LNCaP clone FGC (cell line): Measurements from ENCODE around the gene FOXP2.

Experiments
- DNase-seq: peaks from one replicate; pipeline ENCODE4 v3.0.0-alpha.2; 2011; ENCODE audit warnings: low read depth
- H3K4me3 ChIP-seq: 2 replicates; pipeline ENCODE4 v1.5.1; 2011; ENCODE audit warnings: mild to moderate bottlenecking, low read depth, low read length, control low read depth
- TF ChIP-seq, protein P1 (sequence below): IDR thresholded peaks from 2 replicates; pipeline ENCODE4 v1.5.1; 2012; ENCODE audit warnings: mild to moderate bottlenecking; ENCODE audit not compliant: control insufficient read depth, insufficient read depth; ENCODE audit errors: extremely low read depth

Gene FOXP2

DNA sequence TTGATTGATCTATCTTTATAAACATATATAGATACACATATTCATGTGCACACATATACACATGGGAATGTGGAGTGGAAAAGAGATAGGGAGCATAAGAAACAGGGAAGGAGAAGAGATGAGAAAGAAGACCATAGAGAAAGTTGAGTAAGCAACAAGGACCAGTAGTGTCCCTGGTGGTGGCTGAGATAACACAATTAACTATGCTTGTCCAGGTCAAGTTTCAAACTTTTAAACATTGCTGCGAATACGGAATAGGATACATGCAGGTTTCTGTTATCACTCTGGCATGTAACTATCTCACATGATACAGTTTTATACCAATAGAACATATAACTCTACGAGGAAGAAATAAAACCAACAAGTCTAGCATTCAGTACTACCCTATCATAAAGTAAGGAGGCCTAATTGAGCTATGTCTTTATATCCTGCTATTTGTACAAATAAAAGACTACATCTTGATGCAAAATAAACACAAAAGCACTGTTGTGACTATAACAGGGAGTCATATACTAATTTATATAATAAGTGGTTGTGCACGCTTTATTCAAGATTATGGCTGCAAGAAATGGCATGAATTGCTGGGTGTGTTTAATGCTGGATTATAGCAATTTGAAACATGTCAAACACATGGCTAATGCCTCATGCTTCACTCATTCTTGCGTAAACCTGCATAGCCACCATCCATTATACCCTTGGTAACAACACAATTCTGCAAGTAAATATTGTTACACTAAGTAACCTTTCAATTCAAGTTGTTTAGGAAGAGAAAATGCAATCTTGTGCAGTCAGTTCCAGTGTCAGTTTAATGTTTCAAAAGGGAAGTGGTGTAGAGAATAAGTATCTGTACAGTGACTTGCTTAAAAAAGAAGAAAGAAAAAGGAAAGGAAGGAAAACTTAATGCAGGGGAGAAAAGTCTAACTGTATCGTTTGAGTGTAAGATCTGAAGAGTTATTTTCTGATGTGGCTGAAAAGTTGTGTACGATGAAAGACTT lies 8.2 kb downstream of the FOXP2 start:
- H3K4me3 ChIP-seq, result no peak overlapping the region
- TF ChIP-seq, protein P1, sequence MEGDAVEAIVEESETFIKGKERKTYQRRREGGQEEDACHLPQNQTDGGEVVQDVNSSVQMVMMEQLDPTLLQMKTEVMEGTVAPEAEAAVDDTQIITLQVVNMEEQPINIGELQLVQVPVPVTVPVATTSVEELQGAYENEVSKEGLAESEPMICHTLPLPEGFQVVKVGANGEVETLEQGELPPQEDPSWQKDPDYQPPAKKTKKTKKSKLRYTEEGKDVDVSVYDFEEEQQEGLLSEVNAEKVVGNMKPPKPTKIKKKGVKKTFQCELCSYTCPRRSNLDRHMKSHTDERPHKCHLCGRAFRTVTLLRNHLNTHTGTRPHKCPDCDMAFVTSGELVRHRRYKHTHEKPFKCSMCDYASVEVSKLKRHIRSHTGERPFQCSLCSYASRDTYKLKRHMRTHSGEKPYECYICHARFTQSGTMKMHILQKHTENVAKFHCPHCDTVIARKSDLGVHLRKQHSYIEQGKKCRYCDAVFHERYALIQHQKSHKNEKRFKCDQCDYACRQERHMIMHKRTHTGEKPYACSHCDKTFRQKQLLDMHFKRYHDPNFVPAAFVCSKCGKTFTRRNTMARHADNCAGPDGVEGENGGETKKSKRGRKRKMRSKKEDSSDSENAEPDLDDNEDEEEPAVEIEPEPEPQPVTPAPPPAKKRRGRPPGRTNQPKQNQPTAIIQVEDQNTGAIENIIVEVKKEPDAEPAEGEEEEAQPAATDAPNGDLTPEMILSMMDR, result peak; percentile 35
- no peak for DNase-seq

DNA sequence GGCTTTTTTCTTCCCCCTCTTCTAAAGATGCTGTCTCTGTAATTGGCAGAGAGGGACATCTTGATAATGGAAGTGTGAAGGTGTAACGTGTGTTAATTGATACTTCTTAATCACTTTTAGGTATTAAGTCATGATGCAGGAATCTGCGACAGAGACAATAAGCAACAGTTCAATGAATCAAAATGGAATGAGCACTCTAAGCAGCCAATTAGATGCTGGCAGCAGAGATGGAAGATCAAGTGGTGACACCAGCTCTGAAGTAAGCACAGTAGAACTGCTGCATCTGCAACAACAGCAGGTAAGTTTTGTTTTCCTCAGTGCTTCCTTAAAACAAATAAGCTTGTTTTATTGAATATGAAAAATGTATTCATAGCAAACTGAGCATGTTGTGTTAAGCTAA lies 11.8 kb downstream of the FOXP2 start:
- TF ChIP-seq, protein P1, result no peak
- no peak overlapping the region for H3K4me3 ChIP-seq
- DNase-seq, result no peak

DNA sequence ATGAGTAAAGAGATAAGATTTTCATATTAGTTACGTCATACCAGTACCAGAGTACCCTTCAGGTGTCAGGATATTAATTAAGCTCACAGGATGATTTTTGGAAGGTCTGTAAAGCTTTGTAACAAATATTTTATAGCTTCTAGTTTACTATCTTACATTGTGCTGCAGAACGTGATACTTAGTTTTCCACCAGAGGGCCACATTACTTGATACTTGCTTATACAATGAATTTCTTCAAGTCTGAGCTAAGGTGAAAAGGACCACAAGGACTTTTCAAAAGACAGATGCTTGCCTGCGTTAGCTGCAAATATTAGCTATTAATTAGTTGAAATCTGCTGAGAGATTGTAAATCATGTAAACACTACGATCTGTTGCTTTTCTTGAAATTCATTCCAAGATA lies 12.2 kb downstream of the FOXP2 start:
- H3K4me3 ChIP-seq, result no peak overlapping the region
- TF ChIP-seq, protein P1, result peak; percentile 58
- no peak for DNase-seq

DNA sequence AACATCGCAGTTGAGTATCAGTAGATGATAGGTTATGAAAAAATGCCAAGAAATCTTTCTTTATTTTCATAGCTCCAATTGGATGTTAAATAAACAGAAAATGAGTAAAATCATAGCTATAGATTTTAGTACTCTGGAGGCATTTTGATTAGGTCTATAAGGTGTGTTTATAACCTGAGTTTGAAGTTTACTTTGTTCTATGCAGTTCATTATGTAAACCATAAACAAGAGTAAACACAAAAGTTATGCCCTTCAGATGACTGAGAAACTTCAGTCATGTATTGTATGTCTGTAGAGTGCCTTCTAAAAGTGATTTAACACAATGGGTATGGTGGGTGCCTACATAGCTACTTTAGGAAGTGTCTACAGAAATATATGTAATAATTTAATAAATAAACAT lies 13.6 kb downstream of the FOXP2 start:
- TF ChIP-seq, protein P1, result no peak
- no peak overlapping the region for H3K4me3 ChIP-seq
- DNase-seq, result no peak

DNA sequence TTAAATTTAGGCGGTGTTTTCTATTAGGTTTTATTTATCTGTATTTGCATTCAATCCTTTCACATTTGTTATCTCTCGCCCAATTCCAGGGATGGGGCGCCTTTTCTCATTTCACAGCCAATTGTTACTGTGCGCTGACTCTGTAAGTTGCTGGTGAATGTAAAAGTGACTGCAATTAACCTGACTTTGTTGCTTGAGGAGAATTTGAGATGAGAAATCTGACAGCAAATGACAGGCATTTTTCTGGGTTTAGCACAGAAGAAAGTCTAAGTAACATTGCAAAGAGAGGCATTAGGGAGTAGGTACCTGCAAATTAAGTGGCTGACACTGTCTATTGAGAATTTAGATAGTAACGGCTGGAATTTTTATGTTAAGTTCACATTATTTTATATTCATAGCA lies 16.6 kb downstream of the FOXP2 start:
- DNase-seq, result no peak
- TF ChIP-seq, protein P1, result no peak
- H3K4me3 ChIP-seq, result no peak overlapping the region

DNA sequence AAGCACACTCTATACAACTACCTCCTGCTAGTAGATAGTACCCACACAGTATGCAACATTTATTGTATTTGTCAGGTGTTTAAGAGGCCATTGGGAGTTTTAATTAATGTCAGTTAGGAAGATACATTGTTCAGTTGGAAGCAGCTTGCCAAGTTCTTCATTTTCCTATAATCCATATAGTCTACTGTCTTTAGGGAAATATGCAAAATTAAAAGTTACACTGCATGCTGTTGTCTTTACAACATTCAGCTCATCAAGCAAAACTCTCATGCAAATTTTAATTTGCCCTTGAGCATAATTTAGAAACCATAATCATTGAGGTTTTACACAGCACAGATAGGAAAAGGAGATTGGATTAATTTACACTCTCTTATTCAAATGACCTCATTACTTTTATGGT lies 17.4 kb downstream of the FOXP2 start:
- H3K4me3 ChIP-seq, result no peak overlapping the region
- DNase-seq, result no peak
- TF ChIP-seq, protein P1, result no peak
